ENCODE data around the gene HEG1. TPM values are rescaled to one million over a fixed set of nuclear protein-coding genes. Genes with fewer than 3 reads are reported as not detected.
"Not testable (repeated sequence)": the region's sequence is repeated elsewhere in the genome, so short reads cannot be mapped to it uniquely, and the experiment has no call there.

The HEG1 gene
- total RNA-seq, 1 experiment from 2014 or later, result 1.2 TPM

GRCh38 chr3:124962403-124962940 is 93.3 kb downstream of the HEG1 start:
- DNase-seq (no peak), ATAC-seq (no peak)
- POLR2A ChIA-PET (ENCODE audit: unreplicated experiment), result no interaction called here
- Histone ChIP-seq H3K4me2 (ENCODE audit: low read length) (no peak overlapping the region), H3K4me3 (ENCODE audit: low read length) (no peak overlapping the region), H3K79me2 (ENCODE audit: low read length) (no peaks in the 10 kb centered on the region), H3F3A (ENCODE audit: low read length, unreplicated experiment) (no peaks in the 10 kb centered on the region), H3K9me3 (ENCODE audit: low read length) (no peaks in the 10 kb centered on the region), H3K4me1 (ENCODE audit: insufficient read depth, low read length) (no peaks in the 10 kb centered on the region), H3K27me3 (ENCODE audit: low read length) (no peaks in the 10 kb centered on the region), H3K9me2 (replicated peaks; ENCODE audit: low read length) (no peaks in the 10 kb centered on the region), H3K36me3 (ENCODE audit: low read depth, low read length) (no peaks in the 10 kb centered on the region), H3K9ac (ENCODE audit: low read length) (no peak overlapping the region), H3K27ac (ENCODE audit: low read length) (no peak overlapping the region), H2AFZ (ENCODE audit: low read length) (no peak overlapping the region), H4K20me1 (ENCODE audit: low read length) (no peaks in the 10 kb centered on the region)
- CTCF ChIA-PET, result no interaction called here
- BruUV-seq (replicated peaks), result no TSS peak
- TF ChIP-seq EZH2 (IDR thresholded peaks at IDR 0.05; ENCODE audit: low read length, unreplicated experiment), result no peak
- intact Hi-C loops (cut with micrococcal nuclease), result no loop called here

- Histone ChIP-seq H4K20me1 (ENCODE audit: low read length) (no peaks in the 10 kb centered on the region), H3K36me3 (ENCODE audit: low read depth, low read length) (no peaks in the 10 kb centered on the region), H3K4me2 (ENCODE audit: low read length) (no peak overlapping the region), H3F3A (ENCODE audit: low read length, unreplicated experiment) (no peaks in the 10 kb centered on the region), H2AFZ (ENCODE audit: low read length) (no peak overlapping the region), H3K27me3 (ENCODE audit: low read length) (no peaks in the 10 kb centered on the region), H3K9ac (ENCODE audit: low read length) (no peak overlapping the region), H3K27ac (ENCODE audit: low read length) (no peak overlapping the region), H3K4me3 (ENCODE audit: low read length) (no peak overlapping the region), H3K79me2 (ENCODE audit: low read length) (no peaks in the 10 kb centered on the region), H3K9me3 (ENCODE audit: low read length) (no peaks in the 10 kb centered on the region), H3K4me1 (ENCODE audit: insufficient read depth, low read length) (no peaks in the 10 kb centered on the region), H3K9me2 (replicated peaks; ENCODE audit: low read length) (no peaks in the 10 kb centered on the region)
- CTCF ChIA-PET, result no interaction called here
- DNase-seq (no peak), ATAC-seq (no peak)
- no TSS peak for BruUV-seq (replicated peaks)
- intact Hi-C loops (cut with micrococcal nuclease), result no loop called here
- POLR2A ChIA-PET (ENCODE audit: unreplicated experiment), result no interaction called here
- TF ChIP-seq CTCF (conservative IDR thresholded peaks at IDR 0.05; ENCODE audit: low read depth, low read length) (no peak), EZH2 (IDR thresholded peaks at IDR 0.05; ENCODE audit: low read length, unreplicated experiment) (no peak), EZH2phosphoT487 (IDR thresholded peaks at IDR 0.05; ENCODE audit: borderline replicate concordance, low read length) (no peak)
Observed at GRCh38 chr3:124960698-124961097, 95.1 kb downstream of the HEG1 start.

GRCh38 chr3:124960105-124960504 is 95.7 kb downstream of the HEG1 start:
- DNase-seq (no peak), ATAC-seq (no peak)
- no peak overlapping the region for H3K27ac ChIP-seq (ENCODE audit: low read length)
- ChIA-PET CTCF (no interaction called here), POLR2A (ENCODE audit: unreplicated experiment) (no interaction called here)
- H3K9ac ChIP-seq (ENCODE audit: low read length), result no peak overlapping the region
- H3K79me2 ChIP-seq (ENCODE audit: low read length), result no peaks in the 10 kb centered on the region
- no peak for TF ChIP-seq EZH2 (IDR thresholded peaks at IDR 0.05; ENCODE audit: low read length, unreplicated experiment)
- no peak for TF ChIP-seq EZH2phosphoT487 (IDR thresholded peaks at IDR 0.05; ENCODE audit: borderline replicate concordance, low read length)
- TF ChIP-seq CTCF (conservative IDR thresholded peaks at IDR 0.05; ENCODE audit: low read depth, low read length), result no peak
- H3K4me3 ChIP-seq (ENCODE audit: low read length), result no peak overlapping the region
- H3K9me3 ChIP-seq (ENCODE audit: low read length), result no peaks in the 10 kb centered on the region
- intact Hi-C loops (cut with micrococcal nuclease), result no loop called here
- no peaks in the 10 kb centered on the region for H3K27me3 ChIP-seq (ENCODE audit: low read length)
- no peaks in the 10 kb centered on the region for H3K9me2 ChIP-seq (replicated peaks; ENCODE audit: low read length)
- no peaks in the 10 kb centered on the region for H4K20me1 ChIP-seq (ENCODE audit: low read length)
- BruUV-seq (replicated peaks), result no TSS peak
- no peak overlapping the region for H3K4me2 ChIP-seq (ENCODE audit: low read length)
- no peak overlapping the region for H2AFZ ChIP-seq (ENCODE audit: low read length)
- H3K4me1 ChIP-seq (ENCODE audit: insufficient read depth, low read length), result no peaks in the 10 kb centered on the region
- H3K36me3 ChIP-seq (ENCODE audit: low read depth, low read length), result no peaks in the 10 kb centered on the region
- H3F3A ChIP-seq (ENCODE audit: low read length, unreplicated experiment), result no peaks in the 10 kb centered on the region

- CTCF ChIA-PET; H3K27me3 ChIP-seq (ENCODE audit: low read length); H3K27ac ChIP-seq (ENCODE audit: low read length); ATAC-seq; H3K9me3 ChIP-seq (ENCODE audit: low read length); H2AFZ ChIP-seq (ENCODE audit: low read length); intact Hi-C loops (cut with micrococcal nuclease); H3K4me1 ChIP-seq (ENCODE audit: insufficient read depth, low read length); H3K79me2 ChIP-seq (ENCODE audit: low read length); POLR2A ChIA-PET (ENCODE audit: unreplicated experiment); H3K9me2 ChIP-seq (replicated peaks; ENCODE audit: low read length); H3K36me3 ChIP-seq (ENCODE audit: low read depth, low read length); BruUV-seq (replicated peaks); DNase-seq; H3K9ac ChIP-seq (ENCODE audit: low read length); H3K4me2 ChIP-seq (ENCODE audit: low read length); H4K20me1 ChIP-seq (ENCODE audit: low read length); H3F3A ChIP-seq (ENCODE audit: low read length, unreplicated experiment); H3K4me3 ChIP-seq (ENCODE audit: low read length): not testable (repeated sequence)
Observed at GRCh38 chr3:124957951-124958350, 97.8 kb downstream of the HEG1 start.
